Measurements from ENCODE around the gene DPY19L1.
"Not testable (repeated sequence)": the region's sequence is repeated elsewhere in the genome, so short reads cannot be mapped to it uniquely, and the experiment has no call there.

Gene DPY19L1

DNA sequence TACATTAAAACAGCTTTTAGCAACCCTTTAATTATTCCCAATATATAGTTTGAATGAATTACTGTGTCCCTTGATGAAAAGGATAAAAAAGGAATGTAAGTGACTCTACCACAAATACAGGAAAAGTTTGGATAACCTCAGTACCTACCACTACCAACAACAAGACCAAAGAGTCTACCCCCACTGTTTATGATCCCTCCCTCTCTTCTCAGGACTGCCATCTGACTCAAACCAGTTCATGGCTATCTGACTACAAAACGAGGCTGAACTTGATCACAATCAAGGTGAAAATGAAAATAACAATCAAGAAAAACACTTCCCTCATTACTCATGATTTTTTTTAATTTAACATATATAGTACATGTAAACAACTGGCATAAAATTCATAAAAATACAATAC lies 108.7 kb downstream of the DPY19L1 start:
- no peaks in the 10 kb centered on the region for H3K27me3 ChIP-seq (ENCODE audit: control insufficient read depth, insufficient read depth, low read length)

DNA sequence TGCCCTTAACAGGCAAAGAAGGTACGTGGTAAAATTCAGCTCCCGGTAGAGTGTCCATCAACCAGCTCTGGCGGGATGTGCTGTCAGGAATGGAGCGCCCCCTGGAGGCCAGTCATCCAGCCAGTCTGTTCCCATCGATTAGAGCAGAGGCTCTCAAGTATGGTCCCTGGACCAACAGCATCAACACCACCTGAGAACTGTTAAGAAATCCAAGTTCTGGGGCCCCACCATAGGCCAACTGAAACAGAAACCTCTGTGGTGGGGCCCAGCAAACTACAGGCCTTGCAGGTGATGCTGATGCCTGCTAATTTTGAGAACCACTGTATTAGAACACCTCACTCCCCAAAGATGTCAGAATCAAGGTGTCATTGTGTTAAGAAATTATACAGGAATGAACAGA lies 109.2 kb downstream of the DPY19L1 start:
- H3K27me3 ChIP-seq (ENCODE audit: control insufficient read depth, insufficient read depth, low read length) = no peaks in the 10 kb centered on the region
- no peaks in the 10 kb centered on the region for H3K9me3 ChIP-seq (ENCODE audit: control insufficient read depth, low read length)
- H3K36me3 ChIP-seq (ENCODE audit: control insufficient read depth, insufficient read depth, low read length) = no peaks in the 10 kb centered on the region
- H3K9ac ChIP-seq (ENCODE audit: low read length) = no peak overlapping the region
- H3K4me1 ChIP-seq (ENCODE audit: control insufficient read depth, insufficient read depth, low read length) = no peaks in the 10 kb centered on the region
- H3K4me3 ChIP-seq (ENCODE audit: low read length) = no peak overlapping the region

More for the DNA sequence above, 108.7 kb downstream of the DPY19L1 start:
- Histone ChIP-seq H3K4me1 (ENCODE audit: control insufficient read depth, insufficient read depth, low read length) (no peaks in the 10 kb centered on the region), H3K9ac (ENCODE audit: low read length) (no peak overlapping the region), H3K9me3 (ENCODE audit: control insufficient read depth, low read length) (no peaks in the 10 kb centered on the region), H3K4me3 (ENCODE audit: low read length) (no peak overlapping the region), H3K36me3 (ENCODE audit: control insufficient read depth, insufficient read depth, low read length) (no peaks in the 10 kb centered on the region)

DNA sequence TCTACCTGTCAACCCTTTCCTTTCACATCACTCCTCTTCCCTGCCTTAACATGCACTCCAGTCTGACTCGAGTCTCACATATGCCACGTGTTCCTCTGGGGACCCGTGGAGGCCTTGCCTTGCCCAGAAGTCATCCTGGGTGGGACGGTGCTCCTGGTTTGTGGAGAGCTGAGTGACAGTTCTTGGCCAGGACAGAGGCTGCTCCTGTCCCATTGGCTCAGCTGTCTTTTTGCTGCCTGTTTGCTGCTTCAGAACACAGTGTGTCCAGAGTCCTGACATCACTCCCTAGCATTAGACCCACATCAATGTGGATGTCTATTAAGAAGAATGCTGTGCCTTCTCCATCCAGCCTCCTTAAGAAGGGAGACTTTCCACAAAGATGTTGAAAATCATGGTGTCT lies 116.8 kb downstream of the DPY19L1 start:
- H3K36me3 ChIP-seq (ENCODE audit: control insufficient read depth, insufficient read depth, low read length); H3K4me3 ChIP-seq (ENCODE audit: low read length); H3K27me3 ChIP-seq (ENCODE audit: control insufficient read depth, insufficient read depth, low read length); H3K9ac ChIP-seq (ENCODE audit: low read length); H3K9me3 ChIP-seq (ENCODE audit: control insufficient read depth, low read length); H3K4me1 ChIP-seq (ENCODE audit: control insufficient read depth, insufficient read depth, low read length): not testable (repeated sequence)

DNA sequence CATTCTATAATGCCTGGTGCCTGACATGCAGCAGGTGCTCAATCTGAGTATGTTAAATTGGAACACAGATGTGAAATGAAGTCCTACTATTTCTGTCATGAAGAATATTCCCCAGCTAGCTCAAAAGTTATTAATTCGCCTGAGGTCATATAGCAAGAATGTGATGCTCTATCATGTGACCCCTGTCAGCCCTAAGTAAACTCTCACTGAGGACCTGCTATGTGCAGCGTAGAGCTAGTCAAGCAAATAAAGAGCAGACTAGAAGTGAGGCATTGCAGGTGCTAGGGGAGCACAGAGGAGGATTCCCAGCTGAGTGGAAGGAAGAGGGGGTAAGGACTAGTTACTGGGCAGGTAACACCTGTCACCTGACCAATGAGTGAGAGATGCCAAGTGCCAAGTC lies 118.2 kb downstream of the DPY19L1 start:
- not testable (repeated sequence) for H3K36me3 ChIP-seq (ENCODE audit: control insufficient read depth, insufficient read depth, low read length); H3K9me3 ChIP-seq (ENCODE audit: control insufficient read depth, low read length)

DNA sequence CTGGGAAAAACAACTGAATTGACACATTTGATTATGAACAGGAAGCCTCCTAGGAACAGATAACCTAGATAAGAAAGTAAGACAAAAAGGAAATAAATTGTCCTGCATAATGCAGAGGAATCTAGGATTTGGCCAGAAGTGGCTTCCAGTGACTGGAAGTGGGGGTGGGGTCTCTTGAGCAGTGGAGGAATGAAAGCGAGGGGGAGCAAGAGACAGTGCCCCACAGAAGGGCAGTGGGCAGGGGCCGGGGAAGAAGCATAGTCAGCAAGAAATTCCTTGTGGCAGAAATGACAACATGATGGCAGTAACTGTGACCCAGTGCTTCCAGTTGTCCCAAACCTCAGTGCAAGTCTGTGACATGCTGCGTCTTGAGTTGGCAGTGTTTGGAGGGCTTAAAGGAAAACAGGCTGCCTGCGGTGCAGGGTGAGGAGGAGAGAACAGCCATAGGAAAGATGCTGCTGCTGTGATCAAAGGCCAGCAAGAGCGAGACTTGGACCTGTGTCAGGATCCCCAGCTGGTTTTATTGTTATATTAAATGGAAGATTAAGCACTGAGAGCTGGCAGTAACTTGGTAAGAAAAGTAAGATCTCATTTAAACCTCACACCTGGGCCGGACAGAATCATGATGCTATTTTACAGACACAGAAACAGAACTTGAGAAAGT lies 119.0 kb downstream of the DPY19L1 start:
- not testable (repeated sequence) for H3K9me3 ChIP-seq (ENCODE audit: control insufficient read depth, low read length); H3K27me3 ChIP-seq (ENCODE audit: control insufficient read depth, insufficient read depth, low read length); H3K36me3 ChIP-seq (ENCODE audit: control insufficient read depth, insufficient read depth, low read length); H3K9ac ChIP-seq (ENCODE audit: low read length); H3K4me1 ChIP-seq (ENCODE audit: control insufficient read depth, insufficient read depth, low read length); H3K4me3 ChIP-seq (ENCODE audit: low read length)

More for the DNA sequence above, 118.2 kb downstream of the DPY19L1 start:
- H3K4me1 ChIP-seq (ENCODE audit: control insufficient read depth, insufficient read depth, low read length); H3K9ac ChIP-seq (ENCODE audit: low read length); H3K27me3 ChIP-seq (ENCODE audit: control insufficient read depth, insufficient read depth, low read length); H3K4me3 ChIP-seq (ENCODE audit: low read length): not testable (repeated sequence)

DNA sequence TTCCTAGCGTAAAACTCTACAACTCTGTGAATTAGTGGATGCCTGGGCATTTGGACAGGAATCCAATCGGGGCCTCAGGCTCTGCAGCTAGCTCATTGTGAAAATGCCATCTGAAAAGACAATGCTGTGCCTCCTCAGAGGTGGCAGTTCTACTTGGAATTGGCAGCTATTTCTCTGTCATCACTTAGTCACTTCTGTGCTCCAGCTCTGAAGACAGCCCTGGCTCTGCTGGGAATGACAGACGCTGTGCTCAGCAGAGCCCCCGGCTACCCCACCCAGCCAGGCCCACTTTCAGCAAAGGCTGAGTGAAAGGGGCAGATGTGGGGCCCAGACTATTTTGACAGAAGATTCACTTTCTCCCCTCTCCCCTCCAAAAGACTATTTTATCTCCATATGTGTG lies 119.8 kb downstream of the DPY19L1 start:
- H3K36me3 ChIP-seq (ENCODE audit: control insufficient read depth, insufficient read depth, low read length); H3K27me3 ChIP-seq (ENCODE audit: control insufficient read depth, insufficient read depth, low read length); H3K9me3 ChIP-seq (ENCODE audit: control insufficient read depth, low read length); H3K4me3 ChIP-seq (ENCODE audit: low read length); H3K9ac ChIP-seq (ENCODE audit: low read length); H3K4me1 ChIP-seq (ENCODE audit: control insufficient read depth, insufficient read depth, low read length): not testable (repeated sequence)

DNA sequence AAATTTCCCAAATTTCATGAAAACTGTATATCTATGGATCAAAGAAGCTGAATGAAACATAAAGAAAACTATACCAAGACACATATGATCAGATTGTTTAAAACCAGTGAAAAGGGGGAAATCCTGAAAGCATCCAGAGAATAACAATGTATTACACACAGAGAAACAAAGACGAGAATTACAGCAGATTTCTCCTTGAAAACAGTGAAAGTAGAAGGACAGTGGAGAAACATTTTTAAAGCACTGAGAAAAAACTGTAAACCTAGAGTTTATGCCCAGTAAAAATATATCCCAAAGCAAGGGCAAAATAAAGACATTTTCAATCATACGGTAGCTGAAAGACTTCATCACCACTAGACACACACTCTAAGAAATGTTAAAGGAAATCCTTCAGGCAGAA lies 121.0 kb downstream of the DPY19L1 start:
- H3K4me1 ChIP-seq (ENCODE audit: control insufficient read depth, insufficient read depth, low read length) = no peaks in the 10 kb centered on the region

DNA sequence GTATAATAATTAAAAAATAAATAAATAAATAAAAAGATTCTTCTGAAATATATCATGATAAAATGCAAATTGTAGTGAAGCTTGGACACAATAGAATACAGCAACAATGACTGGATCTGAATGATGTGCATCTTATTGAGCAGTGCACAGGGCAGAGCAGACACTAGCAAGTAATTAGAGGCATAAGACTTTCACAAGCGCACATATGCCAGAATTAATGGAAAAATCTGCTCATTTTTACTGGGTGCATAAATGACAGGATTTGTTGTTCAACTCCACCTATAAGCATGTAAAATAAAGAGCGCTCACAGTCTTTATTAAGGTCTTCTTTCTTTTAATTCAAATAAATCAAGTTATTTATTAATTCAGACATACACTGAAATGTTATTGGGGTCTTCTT lies 125.0 kb downstream of the DPY19L1 start:
- H3K4me3 ChIP-seq (ENCODE audit: low read length) = no peak overlapping the region
- no peaks in the 10 kb centered on the region for H3K36me3 ChIP-seq (ENCODE audit: control insufficient read depth, insufficient read depth, low read length)
- no peak overlapping the region for H3K9ac ChIP-seq (ENCODE audit: low read length)
- no peaks in the 10 kb centered on the region for H3K4me1 ChIP-seq (ENCODE audit: control insufficient read depth, insufficient read depth, low read length)
- no peaks in the 10 kb centered on the region for H3K27me3 ChIP-seq (ENCODE audit: control insufficient read depth, insufficient read depth, low read length)
- H3K9me3 ChIP-seq (ENCODE audit: control insufficient read depth, low read length) = no peaks in the 10 kb centered on the region

More for the DNA sequence above, 121.0 kb downstream of the DPY19L1 start:
- no peaks in the 10 kb centered on the region for H3K9me3 ChIP-seq (ENCODE audit: control insufficient read depth, low read length)
- no peaks in the 10 kb centered on the region for H3K27me3 ChIP-seq (ENCODE audit: control insufficient read depth, insufficient read depth, low read length)
- H3K9ac ChIP-seq (ENCODE audit: low read length) = no peak overlapping the region
- no peaks in the 10 kb centered on the region for H3K36me3 ChIP-seq (ENCODE audit: control insufficient read depth, insufficient read depth, low read length)
- no peak overlapping the region for H3K4me3 ChIP-seq (ENCODE audit: low read length)

DNA sequence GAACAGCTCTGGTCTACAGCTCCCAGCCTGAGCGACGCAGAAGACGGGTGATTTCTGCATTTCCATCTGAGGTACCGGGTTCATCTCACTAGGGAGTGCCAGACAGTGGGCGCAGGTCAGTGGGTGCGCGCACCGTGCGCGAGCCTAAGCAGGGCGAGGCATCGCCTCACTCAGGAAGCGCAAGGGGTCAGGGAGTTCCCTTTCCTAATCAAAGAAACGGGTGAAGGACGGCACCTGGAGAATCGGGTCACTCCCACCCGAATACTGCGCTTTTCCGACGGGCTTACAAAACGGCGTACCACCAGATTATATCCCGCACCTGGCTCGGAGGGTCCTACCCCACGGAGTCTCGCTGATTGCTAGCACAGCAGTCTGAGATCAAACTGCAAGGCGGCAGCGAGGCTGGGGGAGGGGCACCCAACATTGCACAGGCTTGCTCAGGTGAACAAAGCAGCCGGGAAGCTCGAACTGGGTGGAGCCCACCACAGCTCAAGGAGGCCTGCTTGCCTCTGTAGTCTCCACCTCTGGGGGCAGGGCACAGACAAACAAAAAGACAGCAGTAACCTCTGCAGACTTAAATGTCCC lies 130.9 kb downstream of the DPY19L1 start:
- H3K27me3 ChIP-seq (ENCODE audit: control insufficient read depth, insufficient read depth, low read length); H3K4me3 ChIP-seq (ENCODE audit: low read length); H3K36me3 ChIP-seq (ENCODE audit: control insufficient read depth, insufficient read depth, low read length); H3K4me1 ChIP-seq (ENCODE audit: control insufficient read depth, insufficient read depth, low read length); H3K9me3 ChIP-seq (ENCODE audit: control insufficient read depth, low read length); H3K9ac ChIP-seq (ENCODE audit: low read length): not testable (repeated sequence)

DNA sequence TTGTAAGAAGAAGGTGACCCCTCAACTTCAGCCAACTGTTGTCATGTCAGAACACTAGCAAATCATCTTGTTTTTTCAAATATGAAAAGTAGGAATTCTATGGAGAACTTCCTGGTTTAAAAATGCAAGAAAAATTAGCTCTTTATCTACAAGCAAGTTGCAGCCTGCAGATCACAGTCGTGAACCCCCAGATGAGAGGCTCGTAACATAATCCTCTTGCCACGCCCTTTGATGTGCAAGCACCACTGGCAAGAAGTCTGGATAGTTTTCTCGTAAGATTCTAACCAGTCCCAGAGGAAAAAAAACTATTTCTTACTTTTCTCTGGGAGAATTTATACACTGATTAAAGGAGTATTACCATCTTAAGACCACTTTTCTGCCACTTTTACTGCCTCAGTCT lies 132.3 kb downstream of the DPY19L1 start:
- no peak overlapping the region for H3K9ac ChIP-seq (ENCODE audit: low read length)

DNA sequence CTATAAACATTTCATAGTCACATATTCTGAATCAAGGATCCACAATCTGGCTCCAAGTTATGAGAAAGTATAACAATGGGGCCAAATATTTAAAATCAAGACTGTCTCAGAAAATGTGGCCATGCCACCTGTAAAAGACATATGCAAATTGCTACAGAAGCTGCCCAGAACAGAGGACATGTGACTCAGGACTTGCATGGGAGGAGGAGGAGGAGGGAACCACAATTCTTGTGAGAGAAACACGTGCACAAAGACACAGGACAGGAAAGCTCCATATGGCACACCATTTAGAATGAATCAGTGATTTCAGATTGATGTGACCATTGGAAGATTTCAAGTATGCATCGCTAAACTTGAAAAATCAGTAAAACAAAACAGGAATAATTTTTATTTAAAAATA lies 133.4 kb downstream of the DPY19L1 start:
- not testable (repeated sequence) for H3K9me3 ChIP-seq (ENCODE audit: control insufficient read depth, low read length); H3K27me3 ChIP-seq (ENCODE audit: control insufficient read depth, insufficient read depth, low read length); H3K4me1 ChIP-seq (ENCODE audit: control insufficient read depth, insufficient read depth, low read length); H3K4me3 ChIP-seq (ENCODE audit: low read length); H3K9ac ChIP-seq (ENCODE audit: low read length); H3K36me3 ChIP-seq (ENCODE audit: control insufficient read depth, insufficient read depth, low read length)

More for the DNA sequence above, 132.3 kb downstream of the DPY19L1 start:
- H3K27me3 ChIP-seq (ENCODE audit: control insufficient read depth, insufficient read depth, low read length) = no peaks in the 10 kb centered on the region
- H3K4me3 ChIP-seq (ENCODE audit: low read length) = no peak overlapping the region
- no peaks in the 10 kb centered on the region for H3K4me1 ChIP-seq (ENCODE audit: control insufficient read depth, insufficient read depth, low read length)
- H3K9me3 ChIP-seq (ENCODE audit: control insufficient read depth, low read length) = no peaks in the 10 kb centered on the region
- no peaks in the 10 kb centered on the region for H3K36me3 ChIP-seq (ENCODE audit: control insufficient read depth, insufficient read depth, low read length)

DNA sequence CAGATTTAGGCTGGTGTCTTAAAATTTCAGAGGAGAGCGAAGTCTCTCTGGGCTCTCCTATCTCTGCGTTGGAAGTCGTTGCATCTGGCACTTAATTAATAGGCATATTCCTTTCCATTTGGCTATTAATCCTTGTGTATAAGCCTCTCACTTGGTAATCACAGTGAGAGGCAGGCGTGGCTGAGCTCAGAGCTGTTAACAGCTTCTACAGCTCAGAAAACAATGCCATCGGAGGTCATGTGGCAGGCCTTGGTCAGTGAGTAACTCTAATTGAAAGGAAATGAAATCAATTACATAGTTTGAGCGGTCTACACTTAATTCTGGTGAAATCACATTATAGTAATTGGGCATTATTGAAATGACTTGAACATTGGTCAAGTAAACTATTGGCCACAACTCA lies 135.1 kb downstream of the DPY19L1 start:
- Histone ChIP-seq H3K4me3 (ENCODE audit: low read length) (no peak overlapping the region), H3K4me1 (ENCODE audit: control insufficient read depth, insufficient read depth, low read length) (no peaks in the 10 kb centered on the region), H3K27me3 (ENCODE audit: control insufficient read depth, insufficient read depth, low read length) (no peaks in the 10 kb centered on the region), H3K9ac (ENCODE audit: low read length) (no peak overlapping the region), H3K36me3 (ENCODE audit: control insufficient read depth, insufficient read depth, low read length) (no peaks in the 10 kb centered on the region), H3K9me3 (ENCODE audit: control insufficient read depth, low read length) (no peaks in the 10 kb centered on the region)

Measured in mucosa of stomach (tissue), 1 donor.